OCI-LY7 (cell line): ENCODE measurements around the gene HDGFL3.

Experiments used
- CTCF ChIP-seq: fragments of 200-600 bp; sonication (generic); conservative IDR thresholded peaks from 2 replicates; pipeline ENCODE4 v1.5.1; 2014; ENCODE audit warnings: mild to moderate bottlenecking, antibody characterized with exemption, low read length, moderate library complexity, mixed read lengths
- EZH2phosphoT487 ChIP-seq: fragments of 200-600 bp; sonication (generic); IDR thresholded peaks from 2 replicates; pipeline ENCODE4 v1.6.1; 2018; ENCODE audit warnings: low read depth, borderline replicate concordance, mild to moderate bottlenecking, mixed run types, antibody characterized with exemption, low read length, moderate library complexity, mixed read lengths

- no peak for TF ChIP-seq CTCF
- no peak for TF ChIP-seq EZH2phosphoT487
These were observed 97.2 kb downstream of the HDGFL3 start for GRCh38 chr15:83110381-83110780.
